Astrocyte of the cerebellum (primary cell): ENCODE data around the gene EFCAB11.

Source experiments
- DNase-seq: peaks from one replicate; pipeline ENCODE4 v3.0.0-alpha.2; 2011; ENCODE audit warnings: low read depth
- H3K4me3 ChIP-seq: 2 replicates; pipeline ENCODE4 v1.5.1; 2011; ENCODE audit warnings: mild to moderate bottlenecking, low read depth, low read length, moderate library complexity
- CTCF ChIP-seq: IDR thresholded peaks from 2 replicates; pipeline ENCODE4 v1.5.1; 2012; ENCODE audit warnings: low read length, low read depth, moderate library complexity, mild to moderate bottlenecking; ENCODE audit errors: missing control alignments
- in situ Hi-C: cut with HindIII; loops from 2 replicates; pipeline ENCODE4 v1.10.0; 2017; ENCODE audit warnings: low sequenced_read_pairs

EFCAB11 gene

GRCh38 chr14:89915114-89915878 is 39.2 kb downstream of the EFCAB11 start:
- H3K4me3 ChIP-seq, result no peak overlapping the region
- DNase-seq, result peak; percentile 70
- in situ Hi-C loops, result loop anchor here (25.0 kb wide), 1 partner anchor 878 kb away; no protein-coding TSS in a partner anchor
- peak; percentile 94 for TF ChIP-seq CTCF

GRCh38 chr14:89912667-89913211 is 41.8 kb downstream of the EFCAB11 start:
- TF ChIP-seq CTCF, result no peak
- in situ Hi-C loops, result loop anchor here (25.0 kb wide), 1 partner anchor 875 kb away; no protein-coding TSS in a partner anchor

GRCh38 chr14:89912221-89912620 is 42.3 kb downstream of the EFCAB11 start:
- in situ Hi-C loops, result loop anchor here (25.0 kb wide), 1 partner anchor 875 kb away; no protein-coding TSS in a partner anchor
- no peak for DNase-seq
- H3K4me3 ChIP-seq, result no peak overlapping the region
- TF ChIP-seq CTCF, result no peak

More at GRCh38 chr14:89912667-89913211, 41.8 kb downstream of the EFCAB11 start:
- no peak overlapping the region for H3K4me3 ChIP-seq
- peak; percentile 88 for DNase-seq

GRCh38 chr14:89911010-89911919 is 43.3 kb downstream of the EFCAB11 start:
- TF ChIP-seq CTCF, result no peak
- no peak overlapping the region for H3K4me3 ChIP-seq
- in situ Hi-C loops, result loop anchor here (25.0 kb wide), 1 partner anchor 874 kb away; no protein-coding TSS in a partner anchor
- DNase-seq, result peak; percentile 66

GRCh38 chr14:89910691-89911009 is 43.9 kb downstream of the EFCAB11 start:
- DNase-seq, result no peak
- TF ChIP-seq CTCF, result no peak
- in situ Hi-C loops, result loop anchor here (25.0 kb wide), 1 partner anchor 873 kb away; no protein-coding TSS in a partner anchor
- H3K4me3 ChIP-seq, result no peak overlapping the region

- H3K4me3 ChIP-seq, result no peak overlapping the region
- in situ Hi-C loops, result loop anchor here (25.0 kb wide), 1 partner anchor 872 kb away; no protein-coding TSS in a partner anchor
- no peak for TF ChIP-seq CTCF
- no peak for DNase-seq
These were observed 44.9 kb downstream of the EFCAB11 start for GRCh38 chr14:89909586-89909985.
